Stimulated activated CD4-positive, alpha-beta T cell treated with anti-CD3 and anti-CD28 coated beads, Interleukin-1b, Interleukin-23, amount 100 ng/mL, for 1 hour (primary cell): Measurements from ENCODE around the gene RBM33.
"Not testable (repeated sequence)": the region's sequence is repeated elsewhere in the genome, so short reads cannot be mapped to it uniquely, and the experiment has no call there.

Experiments used
- DNase-seq, 2 donors: peaks; one replicate each; pipeline ENCODE4 v3.0.0-alpha.2; 2020; ENCODE audit warnings: low read depth in 2 of 2

Gene RBM33

DNA sequence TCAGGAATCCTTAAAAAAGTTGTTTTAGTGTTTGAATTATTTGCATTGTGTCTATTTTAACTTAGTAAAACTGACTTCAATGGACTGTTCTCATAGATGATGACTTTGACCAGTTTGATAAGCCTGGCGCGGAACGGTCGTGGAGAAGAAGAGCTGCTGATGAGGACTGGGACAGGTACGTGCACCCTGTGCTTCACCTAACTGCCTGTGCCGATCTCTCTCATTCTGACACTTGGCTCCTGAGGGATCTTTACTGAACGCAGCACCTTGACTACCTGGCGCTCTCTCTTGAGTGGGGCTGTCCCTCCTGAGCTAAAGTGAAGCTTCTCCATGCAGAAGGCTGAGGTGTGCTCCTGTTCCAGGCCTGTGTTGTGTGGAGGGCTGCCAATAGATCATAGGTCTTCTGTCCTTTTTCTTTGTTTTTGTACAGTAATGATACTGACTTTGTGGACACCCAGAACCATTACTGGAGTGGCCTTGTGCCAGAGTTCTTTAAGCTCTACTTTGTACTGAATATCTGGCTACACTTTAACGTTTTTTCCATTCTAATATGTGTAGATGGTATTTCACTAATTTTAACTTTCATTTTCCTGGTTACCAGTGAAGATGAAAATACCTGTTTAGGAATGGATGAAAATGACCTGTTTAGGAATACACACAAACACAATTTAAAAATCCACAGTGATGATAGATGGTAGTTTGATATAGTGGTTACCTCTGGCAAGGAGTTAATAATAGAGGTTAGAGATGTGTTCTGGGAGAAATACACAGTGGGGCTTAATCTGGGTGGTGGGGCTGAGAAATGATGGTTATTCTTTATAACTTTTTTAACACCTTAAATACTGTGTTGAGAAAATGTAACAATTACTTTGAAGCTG lies 20.9 kb downstream of the RBM33 start:
- no peak for DNase-seq

DNA sequence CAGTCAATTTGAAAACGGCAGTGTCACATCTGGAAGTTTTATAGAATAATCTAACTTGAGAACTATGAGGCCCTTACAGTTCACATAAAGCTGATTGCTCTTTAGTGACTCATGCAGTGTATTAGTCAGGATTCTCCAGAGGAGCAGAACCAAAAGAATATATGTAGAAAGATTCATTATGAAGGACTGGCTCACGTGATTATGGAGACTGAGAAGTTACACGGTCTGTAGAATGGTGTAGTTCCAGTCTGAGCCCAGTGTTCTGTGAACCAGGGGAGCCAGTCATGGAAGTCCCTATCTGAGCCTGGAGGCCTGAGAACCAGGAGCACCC lies 21.5 kb downstream of the RBM33 start:
- DNase-seq: no peak

DNA sequence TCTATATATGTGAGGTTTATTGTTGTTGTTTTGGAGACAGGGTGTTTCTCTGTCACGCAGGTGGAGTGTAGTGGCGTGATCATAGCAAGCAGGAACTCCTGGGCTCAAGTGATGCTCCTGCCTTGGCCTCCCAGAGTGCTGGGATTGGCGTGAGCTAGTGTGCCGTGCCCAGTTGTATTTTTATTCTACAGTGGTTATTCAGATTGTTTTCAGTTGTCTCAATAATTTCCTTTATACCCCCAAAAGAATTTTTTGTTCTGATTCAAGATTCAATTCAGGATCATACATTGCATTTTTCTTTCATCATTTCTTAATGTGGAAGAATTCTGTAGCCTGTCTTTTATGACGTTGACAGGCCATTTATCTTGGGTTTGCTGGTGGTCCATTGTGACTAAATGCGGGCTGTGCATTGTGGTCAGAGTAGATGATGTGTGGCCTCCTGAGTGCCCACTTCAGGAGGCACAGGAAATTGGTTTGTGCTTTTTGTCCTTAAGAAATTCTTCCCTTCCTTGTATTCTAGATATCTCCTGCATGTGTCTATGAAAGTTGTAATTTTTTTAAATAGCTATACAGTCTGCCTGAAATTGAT lies 22.9 kb downstream of the RBM33 start:
- no peak for DNase-seq

DNA sequence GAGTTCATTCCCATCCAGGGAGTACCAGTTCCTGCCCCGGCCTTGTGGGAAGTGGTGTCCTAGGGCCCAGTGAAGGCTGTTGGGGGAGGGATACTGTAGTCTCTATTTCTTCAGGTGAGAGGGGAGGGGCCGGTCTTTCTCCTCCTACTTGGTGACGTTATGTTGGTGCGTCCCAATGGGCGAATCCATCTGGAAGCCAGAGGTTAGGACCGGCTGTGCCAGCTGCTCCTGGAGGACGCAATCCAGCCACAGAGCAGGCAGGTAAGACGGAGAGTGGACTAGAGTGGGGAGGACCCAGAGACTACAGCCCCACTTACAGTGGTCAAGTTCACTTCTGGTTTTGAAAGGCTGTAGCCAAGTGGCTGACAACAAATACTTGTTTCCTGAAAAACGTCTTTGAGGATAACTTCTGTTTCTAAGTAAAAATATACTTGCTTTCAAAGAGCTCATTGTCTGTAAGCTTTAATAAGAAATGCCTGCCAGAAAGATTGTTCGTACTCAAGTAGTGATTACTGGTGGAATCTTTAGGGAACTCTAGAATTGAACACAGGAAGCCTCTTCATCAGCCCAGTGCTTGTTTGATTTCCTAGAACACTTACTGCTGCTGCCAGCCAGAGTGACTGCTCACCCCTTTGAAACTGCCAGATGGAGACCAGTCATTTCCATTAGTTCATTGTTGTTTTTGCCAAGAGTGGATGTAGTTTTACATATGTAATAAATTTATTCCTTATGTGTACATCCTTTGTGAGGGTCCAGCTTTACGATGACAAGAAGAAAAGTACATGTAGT lies 25.4 kb downstream of the RBM33 start:
- no peak for DNase-seq

DNA sequence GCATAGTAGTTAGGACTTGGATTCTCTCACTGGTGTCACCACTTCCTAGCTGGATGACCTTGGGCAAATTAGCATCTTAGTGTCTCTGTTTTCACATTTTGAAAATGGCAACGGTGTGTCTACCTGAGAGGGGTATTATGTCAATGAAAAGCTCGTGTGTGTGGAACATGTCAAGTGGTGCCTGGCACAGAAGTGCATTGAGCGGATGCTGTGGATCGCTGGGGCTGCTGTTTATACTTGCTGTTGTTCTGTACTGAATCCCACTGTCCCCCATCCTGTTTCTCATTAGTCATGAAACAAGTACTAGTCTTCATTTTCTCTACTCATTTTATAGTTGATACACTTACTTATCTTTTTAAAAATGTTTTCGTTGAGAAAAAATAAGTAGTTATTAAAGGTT lies 26.1 kb downstream of the RBM33 start:
- DNase-seq: no peak

DNA sequence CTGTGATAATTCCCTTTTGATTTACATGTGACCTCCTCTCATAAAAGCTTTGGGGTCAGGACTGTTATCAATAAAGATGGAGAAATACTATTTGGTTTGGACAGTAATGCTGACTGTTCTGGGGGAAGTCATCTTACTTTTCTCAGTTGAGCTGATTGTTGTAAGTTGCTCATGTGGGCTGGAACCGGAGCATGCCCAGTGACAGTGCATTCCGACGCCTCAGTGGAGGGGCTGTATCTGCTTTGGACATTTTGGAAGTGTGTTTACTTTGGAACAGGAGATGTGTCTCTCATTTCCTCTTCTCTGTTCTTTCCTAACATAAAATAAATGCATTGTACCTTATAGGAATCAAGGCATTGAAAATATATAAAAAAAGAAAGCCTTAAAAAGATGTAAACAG lies 30.1 kb downstream of the RBM33 start:
- no peak for DNase-seq

DNA sequence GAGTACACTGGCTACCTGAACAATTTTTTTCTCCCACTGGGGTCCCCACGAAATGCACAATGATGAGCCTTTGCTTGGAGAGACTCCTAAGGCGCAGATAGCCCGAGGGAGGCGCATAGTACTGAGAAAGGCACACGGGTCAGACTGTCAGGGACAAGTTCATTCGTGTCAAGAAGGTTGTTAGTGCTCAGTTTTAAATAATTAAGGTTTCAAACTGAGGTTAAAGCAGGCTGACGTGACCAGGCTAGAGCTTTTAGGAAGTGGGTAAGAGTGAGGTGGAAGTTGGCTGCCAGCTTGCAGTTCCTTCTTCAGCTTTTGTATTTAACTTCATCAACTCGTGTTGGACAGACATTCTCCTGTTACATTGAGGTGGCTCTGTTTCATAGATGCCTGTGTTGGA lies 31.6 kb downstream of the RBM33 start:
- DNase-seq: no peak

DNA sequence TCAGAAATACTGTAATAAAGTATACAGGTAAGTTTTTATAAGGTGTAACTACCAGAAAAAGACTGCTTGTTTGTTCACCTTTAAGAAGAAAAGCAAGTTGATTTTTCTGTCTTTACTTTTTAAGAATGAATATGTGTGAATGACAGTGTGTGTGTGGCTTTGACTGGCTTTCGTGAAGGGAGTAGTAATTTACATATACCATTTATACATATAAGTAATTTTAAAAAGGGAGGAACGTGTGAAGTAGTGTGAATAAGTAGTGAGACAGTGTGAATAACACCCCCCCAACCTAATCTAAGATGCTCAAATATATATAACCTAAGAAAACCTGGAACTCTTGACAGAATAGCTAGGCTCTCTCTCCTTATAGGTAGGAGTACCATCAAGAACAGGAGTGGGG lies 33.2 kb downstream of the RBM33 start:
- DNase-seq: no peak

DNA sequence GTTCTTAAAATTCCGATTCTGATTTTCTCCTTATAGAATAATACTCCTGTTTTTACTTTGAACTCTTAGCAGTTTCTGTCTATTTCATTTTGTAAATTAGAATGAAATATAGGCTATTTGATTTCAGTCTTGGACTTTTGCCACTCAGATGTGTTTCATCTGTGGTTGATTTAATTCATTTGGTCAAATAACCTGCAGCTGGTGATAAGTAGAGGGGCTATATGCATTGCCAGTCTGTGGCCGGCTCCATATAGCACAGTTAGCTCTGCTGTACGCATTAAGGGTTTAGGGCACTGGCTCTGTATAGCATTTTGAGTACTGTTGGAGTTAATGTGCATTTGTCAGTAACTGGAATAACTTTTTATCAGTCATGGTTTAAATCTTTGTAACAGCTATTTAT lies 35.7 kb downstream of the RBM33 start:
- DNase-seq: no peak

DNA sequence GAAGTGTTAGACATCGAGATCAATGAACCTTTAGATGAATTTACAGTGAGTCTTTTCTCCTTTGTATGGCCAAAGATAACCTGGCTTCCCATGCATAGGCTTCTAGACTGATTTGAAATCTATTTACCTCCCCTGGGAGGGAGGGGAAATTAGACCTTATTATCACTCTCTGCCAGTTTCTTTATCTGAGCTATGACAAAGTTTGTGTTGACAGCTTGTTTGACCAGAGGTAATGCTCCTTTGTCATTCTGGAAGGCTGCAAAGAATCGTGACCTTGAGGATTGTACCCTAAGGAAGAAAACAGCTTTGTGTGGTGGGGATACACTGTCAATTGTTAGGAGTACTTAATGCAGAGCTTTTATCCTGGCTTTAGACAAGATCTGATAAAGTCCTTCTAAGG lies 36.4 kb downstream of the RBM33 start:
- DNase-seq: no peak

DNA sequence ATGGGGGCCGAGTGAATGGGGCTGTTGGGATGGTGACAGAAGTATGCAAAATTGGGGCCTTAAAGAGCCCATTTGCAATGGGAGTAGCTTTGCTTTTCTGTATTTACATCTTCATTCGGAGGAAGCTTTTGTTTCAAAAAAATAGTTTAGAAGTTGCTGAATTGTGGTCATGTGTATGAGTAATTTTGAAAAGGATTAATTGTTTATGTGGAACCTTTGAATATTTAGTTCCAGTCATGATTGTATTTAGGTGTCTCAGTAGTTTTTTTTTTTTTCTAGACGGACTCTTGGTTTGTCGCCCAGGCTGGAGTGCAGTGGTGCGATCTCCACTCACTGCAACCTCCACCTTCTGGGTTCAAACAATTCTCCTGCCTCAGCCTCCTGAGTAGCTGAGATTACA lies 37.2 kb downstream of the RBM33 start:
- no peak for DNase-seq

DNA sequence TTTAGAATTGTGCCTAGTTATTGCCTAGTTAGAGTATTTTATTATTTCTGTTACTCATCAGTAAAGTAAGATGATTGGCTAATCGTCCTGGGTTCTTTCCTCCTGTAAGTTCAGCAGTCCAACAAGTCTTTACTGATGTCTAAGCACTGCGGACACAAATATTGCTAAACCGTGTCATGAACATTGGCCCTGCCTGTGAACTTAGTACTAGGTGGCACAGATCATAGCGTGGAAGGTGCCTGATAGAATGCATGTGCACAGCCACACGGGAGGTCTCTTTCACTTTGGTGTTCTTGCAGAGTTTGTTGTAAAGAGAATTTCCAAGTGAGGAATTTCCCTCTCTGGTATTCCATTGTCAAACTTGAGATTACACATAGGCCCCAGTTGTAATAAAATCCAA lies 38.0 kb downstream of the RBM33 start:
- no peak for DNase-seq

DNA sequence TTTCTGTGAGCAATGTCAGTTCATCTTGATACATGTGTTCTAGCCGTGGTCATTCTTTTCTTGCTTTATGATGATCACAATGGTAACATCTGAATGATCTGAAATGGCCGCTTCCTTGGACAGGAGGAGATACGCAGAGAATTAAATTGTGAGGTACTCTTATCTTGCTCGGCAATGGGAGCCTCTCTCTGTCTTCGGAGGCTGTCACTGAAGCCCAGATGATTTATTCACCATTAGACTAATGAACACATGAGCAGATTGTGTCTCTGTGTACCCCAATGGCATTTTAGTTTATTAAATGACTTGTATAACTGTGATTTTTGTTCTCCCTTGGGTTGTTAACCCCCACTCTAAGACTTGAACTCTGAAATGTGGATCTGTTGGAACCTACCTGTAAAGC lies 38.6 kb downstream of the RBM33 start:
- no peak for DNase-seq

DNA sequence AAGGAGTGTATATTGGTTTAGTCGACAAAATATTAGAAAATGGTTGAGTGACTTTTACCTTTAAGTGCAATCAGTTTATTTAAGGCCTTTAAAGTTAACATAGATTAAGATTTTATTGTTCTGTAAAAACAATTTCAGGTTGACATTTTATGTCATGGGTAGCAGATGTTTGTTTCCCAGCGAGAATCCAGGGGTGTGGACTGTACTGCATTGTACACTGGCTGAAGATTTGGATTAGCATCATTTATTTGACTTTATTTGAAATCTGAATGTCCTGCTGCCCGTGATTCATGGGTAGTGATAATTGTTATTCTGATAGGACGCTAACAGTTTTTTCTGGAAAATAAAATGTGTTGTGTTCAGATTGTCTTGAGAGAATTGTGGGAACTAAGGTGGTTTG lies 39.3 kb downstream of the RBM33 start:
- DNase-seq: no peak

DNA sequence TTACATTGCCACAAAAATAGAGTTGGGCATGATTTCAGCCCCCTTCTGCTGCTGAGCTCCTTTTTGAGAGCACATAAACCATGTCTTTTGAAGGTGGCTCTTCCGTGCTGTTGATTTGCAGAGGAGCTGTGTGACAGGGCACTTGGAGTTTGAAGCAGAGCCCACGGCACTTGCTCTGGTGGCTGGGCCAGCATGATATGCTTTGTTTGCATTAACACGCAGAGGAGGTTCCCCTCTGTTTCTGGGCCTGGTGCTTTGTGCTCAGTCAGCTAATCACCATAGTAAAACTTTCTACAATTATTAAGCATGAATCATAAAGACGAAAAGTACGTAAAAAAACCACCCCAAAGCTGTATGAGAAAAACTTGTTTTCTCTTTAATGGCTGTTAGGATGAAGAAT lies 40.1 kb downstream of the RBM33 start:
- no peak for DNase-seq

DNA sequence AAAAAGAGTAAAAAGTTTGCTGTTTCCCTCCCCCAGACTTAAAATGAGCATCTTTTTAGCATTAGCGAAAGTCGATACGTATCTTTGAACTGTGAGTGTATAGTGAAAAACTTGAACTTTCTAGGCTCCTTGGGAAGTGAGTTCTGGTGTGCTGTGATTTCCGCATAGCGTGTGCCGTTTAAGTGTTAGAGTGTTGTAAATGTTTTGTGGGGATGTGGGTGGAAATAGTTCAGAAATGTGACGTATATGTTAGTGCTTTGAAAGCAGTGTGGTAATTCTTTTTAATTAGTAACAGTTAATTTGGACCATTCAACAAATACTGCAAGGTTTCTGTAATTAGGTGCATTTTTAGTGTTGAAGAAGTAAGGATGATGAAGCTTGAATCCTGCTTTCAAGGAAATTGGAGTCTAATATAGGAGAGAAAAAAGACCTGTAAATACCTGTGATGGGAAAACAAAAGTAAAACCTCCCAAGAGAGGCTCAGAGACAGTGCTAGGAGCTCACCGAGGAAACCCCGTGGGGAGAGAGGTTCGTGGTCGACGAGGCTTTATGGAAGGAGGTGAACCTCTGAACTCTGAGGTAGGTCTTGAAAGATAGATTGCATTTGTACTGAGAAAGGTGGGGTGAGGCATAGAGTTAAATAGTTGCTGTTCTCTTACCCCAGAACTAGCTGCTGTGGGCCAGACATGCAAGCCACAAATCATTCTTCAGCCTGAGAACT lies 40.8 kb downstream of the RBM33 start:
- DNase-seq: no peak

DNA sequence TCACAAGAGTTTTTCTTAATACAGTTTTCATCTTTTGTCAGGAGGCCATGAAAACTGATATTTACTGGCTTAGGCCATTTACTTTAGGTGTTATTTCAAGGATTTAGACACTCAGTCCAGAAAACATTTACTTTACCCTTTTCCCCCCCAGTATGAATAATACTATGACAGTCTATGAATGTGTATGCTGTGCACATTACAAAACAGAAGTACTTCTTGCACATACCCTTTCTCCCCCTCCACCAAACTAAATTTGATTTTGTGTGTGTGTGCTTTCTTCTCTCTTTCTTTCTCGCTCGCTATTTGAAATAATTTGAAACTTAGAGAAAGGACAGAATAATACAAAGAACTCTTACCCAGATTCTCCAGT lies 41.3 kb downstream of the RBM33 start:
- DNase-seq: no peak

DNA sequence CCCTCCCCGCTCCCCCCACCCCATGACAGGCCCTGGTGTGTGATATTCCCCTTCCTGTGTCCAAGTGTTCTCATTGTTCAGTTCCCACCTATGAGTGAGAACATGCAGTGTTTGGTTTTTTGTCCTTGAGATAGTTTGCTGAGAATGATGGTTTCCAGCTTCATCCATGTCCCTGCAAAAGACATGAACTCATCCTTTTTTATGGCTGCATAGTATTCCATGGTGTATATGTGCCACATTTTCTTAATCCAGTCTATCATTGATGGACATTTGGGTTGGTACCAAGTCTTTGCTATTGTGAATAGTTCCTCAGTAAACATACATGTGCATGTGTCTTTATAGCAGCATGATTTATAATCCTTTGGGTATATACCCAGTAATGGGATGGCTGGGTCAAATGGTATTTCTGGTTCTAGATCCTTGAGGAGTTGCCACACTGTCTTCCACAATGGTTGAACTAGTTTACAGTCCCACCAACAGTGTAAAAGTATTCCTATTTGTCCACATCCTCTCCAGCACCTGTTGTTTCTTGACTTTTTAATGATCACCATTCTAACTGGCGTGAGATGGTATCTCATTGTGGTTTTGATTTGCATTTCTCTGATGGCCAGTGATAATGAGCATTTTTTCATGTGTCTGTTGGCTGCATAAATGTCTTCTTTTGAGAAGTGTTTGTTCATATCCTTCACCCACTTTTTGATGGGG lies 42.3 kb downstream of the RBM33 start:
- DNase-seq: not testable (repeated sequence)

DNA sequence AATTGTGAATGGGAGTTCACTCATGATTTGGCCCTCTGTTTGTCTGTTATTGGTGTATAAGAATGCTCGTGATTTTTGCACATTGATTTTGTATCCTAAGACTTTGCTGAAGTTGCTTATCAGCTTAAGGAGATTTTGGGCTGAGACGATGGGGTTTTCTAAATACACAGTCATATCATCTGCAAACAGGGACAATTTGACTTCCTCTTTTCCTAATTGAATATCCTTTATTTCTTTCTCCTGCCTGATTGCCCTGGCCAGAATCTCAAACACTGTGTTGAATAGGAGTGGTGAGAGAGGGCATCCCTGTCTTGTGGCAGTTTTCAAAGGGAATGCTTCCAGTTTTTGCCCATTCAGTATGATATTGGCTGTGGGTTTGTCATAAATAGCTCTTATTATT lies 43.8 kb downstream of the RBM33 start:
- DNase-seq: not testable (repeated sequence)

DNA sequence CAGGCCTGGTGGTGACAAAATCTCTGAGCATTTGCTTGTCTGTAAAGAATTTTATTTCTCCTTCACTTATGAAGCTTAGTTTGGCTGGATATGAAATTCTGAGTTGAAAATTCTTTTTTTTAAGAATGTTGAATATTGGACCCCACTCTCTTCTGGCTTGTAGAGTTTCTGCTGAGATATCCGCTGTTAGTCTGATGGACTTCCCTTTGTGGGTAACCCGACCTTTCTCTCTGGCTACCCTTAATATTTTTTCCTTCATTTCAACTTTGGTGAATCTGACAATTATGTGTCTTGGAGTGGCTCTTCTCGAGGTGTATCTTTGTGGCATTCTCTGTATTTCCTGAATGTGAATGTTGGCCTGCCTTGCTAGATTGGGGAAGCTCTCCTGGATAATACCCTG lies 46.2 kb downstream of the RBM33 start:
- not testable (repeated sequence) for DNase-seq

DNA sequence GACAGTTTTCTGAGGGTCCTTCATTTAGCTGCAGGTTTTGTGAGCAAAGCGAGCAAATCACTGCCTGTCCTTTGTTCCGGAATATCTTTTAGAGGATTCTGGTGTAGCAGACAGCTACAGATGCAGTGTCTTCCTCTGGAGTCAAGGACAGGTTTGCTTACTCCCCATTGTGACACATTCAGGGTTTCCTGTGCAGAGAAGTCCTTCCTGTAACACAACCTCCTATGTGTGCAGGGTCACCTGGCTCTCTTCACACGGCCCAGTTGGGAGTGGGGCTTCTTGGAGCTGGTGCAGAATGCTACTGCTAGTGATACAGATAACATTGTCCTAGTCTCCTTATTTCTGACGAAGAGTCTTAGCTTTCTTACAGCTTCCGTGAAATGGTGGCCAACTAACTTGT lies 47.9 kb downstream of the RBM33 start:
- no peak for DNase-seq

DNA sequence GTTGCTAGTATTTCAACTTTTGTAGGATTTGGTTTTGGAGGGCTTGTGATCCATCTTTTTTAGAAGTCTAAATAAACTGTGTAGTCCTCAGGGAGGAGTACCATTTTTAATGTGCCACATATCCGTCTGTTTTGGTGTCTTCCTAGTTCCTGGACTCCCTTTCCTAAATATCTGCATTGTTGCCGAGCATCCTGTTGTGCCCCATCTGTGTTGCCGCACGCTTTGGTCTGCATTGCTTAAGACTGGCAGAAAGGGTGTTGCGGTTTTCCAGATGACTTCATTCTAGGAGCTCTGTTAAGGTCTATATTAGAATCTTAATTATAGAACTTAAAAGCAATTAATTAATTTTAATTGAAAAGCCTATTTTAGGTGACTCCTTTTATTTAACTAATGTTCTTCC lies 49.4 kb downstream of the RBM33 start:
- no peak for DNase-seq
